HG03066 (cell line): ENCODE data around the gene NANOS3.

Experiments used
- ATAC-seq: cut with Tn5 transposase; IDR thresholded peaks from one replicate; pipeline ENCODE4 v1.9.1; 2021; ENCODE audit warnings: low read depth; ENCODE audit not compliant: unreplicated experiment

The NANOS3 gene

GRCh38 chr19:13876834-13877233 lies at the start of gene NANOS3:
TSS of gene NANOS3 (plus strand) at chr19:13877134. CDS start at chr19:13877249, 115 bp downstream.
- ATAC-seq, result no peak

- no peak for ATAC-seq
Measured at GRCh38 chr19:13827656-13828055, 49.3 kb upstream of the NANOS3 start.

GRCh38 chr19:13830114-13830740 lies 46.7 kb upstream of the NANOS3 start:
- ATAC-seq, result no peak

GRCh38 chr19:13830741-13831536 lies 46.0 kb upstream of the NANOS3 start:
- ATAC-seq, result no peak

GRCh38 chr19:13831537-13832467 lies 45.1 kb upstream of the NANOS3 start:
- no peak for ATAC-seq

- ATAC-seq, result peak; percentile 75
Measured at GRCh38 chr19:13833330-13834243, 43.3 kb upstream of the NANOS3 start.

- no peak for ATAC-seq
Measured at GRCh38 chr19:13834244-13835069, 42.5 kb upstream of the NANOS3 start.

- ATAC-seq, result no peak
Measured at GRCh38 chr19:13835791-13836723, 40.9 kb upstream of the NANOS3 start.

- no peak for ATAC-seq
Measured at GRCh38 chr19:13838435-13839129, 38.4 kb upstream of the NANOS3 start.

- no peak for ATAC-seq
Measured at GRCh38 chr19:13839130-13839937, 37.6 kb upstream of the NANOS3 start.

GRCh38 chr19:13839938-13840304 lies 37.0 kb upstream of the NANOS3 start:
- no peak for ATAC-seq

- no peak for ATAC-seq
Measured at GRCh38 chr19:13840305-13841085, 36.4 kb upstream of the NANOS3 start.

- ATAC-seq, result no peak
Measured at GRCh38 chr19:13841086-13841961, 35.6 kb upstream of the NANOS3 start.

GRCh38 chr19:13841962-13842290 lies 35.0 kb upstream of the NANOS3 start:
- no peak for ATAC-seq
